ENCODE measurements around the gene UBE2K.
A peak's percentile ranks its signal among the peaks of the same experiment; 100 is the strongest.
"Not testable (repeated sequence)": the region's sequence is repeated elsewhere in the genome, so short reads cannot be mapped to it uniquely, and the experiment has no call there.

Gene UBE2K

GRCh38 chr4:39730072-39730471 is 32.1 kb downstream of the UBE2K start:
- H3K9me3 Mint-ChIP-seq = no peaks in the 10 kb centered on the region
- H3K4me1 Mint-ChIP-seq = peaks cover 34% of the 10 kb centered on the region
- no peak overlapping the region for H3K4me3 Mint-ChIP-seq
- no peak overlapping the region for H3K27ac Mint-ChIP-seq
- DNase-seq (no peak), ATAC-seq (no peak)
- no peaks in the 10 kb centered on the region for H3K27me3 Mint-ChIP-seq
- peaks cover 6% of the 10 kb centered on the region for H3K36me3 Mint-ChIP-seq (ENCODE audit: low read depth)

- Mint-ChIP-seq H3K9me3 (no peaks in the 10 kb centered on the region), H3K27ac (no peak overlapping the region), H3K4me1 (peaks cover 26% of the 10 kb centered on the region), H3K36me3 (ENCODE audit: low read depth) (peaks cover 6% of the 10 kb centered on the region), H3K27me3 (no peaks in the 10 kb centered on the region), H3K4me3 (no peak overlapping the region)
- ATAC-seq (no peak), DNase-seq (no peak)
Observed at GRCh38 chr4:39731908-39732307, 34.0 kb downstream of the UBE2K start.

GRCh38 chr4:39732728-39733127 is 34.8 kb downstream of the UBE2K start:
- ATAC-seq (no peak), DNase-seq (no peak)
- H3K27me3 Mint-ChIP-seq = no peaks in the 10 kb centered on the region
- H3K27ac Mint-ChIP-seq = no peak overlapping the region
- H3K9me3 Mint-ChIP-seq = no peaks in the 10 kb centered on the region
- H3K36me3 Mint-ChIP-seq (ENCODE audit: low read depth) = peaks cover 5% of the 10 kb centered on the region
- H3K4me3 Mint-ChIP-seq = no peak overlapping the region
- H3K4me1 Mint-ChIP-seq = peaks cover 23% of the 10 kb centered on the region

- H3K36me3 Mint-ChIP-seq (ENCODE audit: low read depth) = peaks cover 14% of the 10 kb centered on the region
- not testable (repeated sequence) for H3K27ac Mint-ChIP-seq
Observed at GRCh38 chr4:39739591-39739990, 41.7 kb downstream of the UBE2K start.

GRCh38 chr4:39741401-39741800 is 43.5 kb downstream of the UBE2K start:
- Mint-ChIP-seq H3K27me3 (no peaks in the 10 kb centered on the region), H3K4me1 (peaks cover 7% of the 10 kb centered on the region), H3K27ac (no peak overlapping the region), H3K4me3 (no peak overlapping the region), H3K9me3 (no peaks in the 10 kb centered on the region), H3K36me3 (ENCODE audit: low read depth) (peaks cover 14% of the 10 kb centered on the region)
- ATAC-seq (no peak), DNase-seq (no peak)

More at GRCh38 chr4:39739591-39739990, 41.7 kb downstream of the UBE2K start:
- not testable (repeated sequence) for H3K4me1 Mint-ChIP-seq, H3K27me3 Mint-ChIP-seq, H3K4me3 Mint-ChIP-seq, ATAC-seq, H3K9me3 Mint-ChIP-seq, DNase-seq

- no peak overlapping the region for H3K4me3 Mint-ChIP-seq
- ATAC-seq = no peak
- no peak for DNase-seq
- H3K9me3 Mint-ChIP-seq = no peaks in the 10 kb centered on the region
- peaks cover 15% of the 10 kb centered on the region for H3K36me3 Mint-ChIP-seq (ENCODE audit: low read depth)
- H3K27me3 Mint-ChIP-seq = no peaks in the 10 kb centered on the region
- peaks cover 22% of the 10 kb centered on the region for H3K4me1 Mint-ChIP-seq
- H3K27ac Mint-ChIP-seq = peak overlapping the region; percentile 7
Observed at GRCh38 chr4:39745920-39746319, 48.0 kb downstream of the UBE2K start.

GRCh38 chr4:39750216-39750615 is 52.3 kb downstream of the UBE2K start:
- DNase-seq (no peak), ATAC-seq (no peak)
- Mint-ChIP-seq H3K27ac (no peak overlapping the region), H3K4me3 (no peak overlapping the region), H3K36me3 (ENCODE audit: low read depth) (peaks cover 24% of the 10 kb centered on the region), H3K4me1 (peaks cover 30% of the 10 kb centered on the region), H3K9me3 (no peaks in the 10 kb centered on the region), H3K27me3 (no peaks in the 10 kb centered on the region)

GRCh38 chr4:39754309-39754708 is 56.4 kb downstream of the UBE2K start:
- Mint-ChIP-seq H3K27ac (peak overlapping the region; percentile 55), H3K36me3 (ENCODE audit: low read depth) (peaks cover 22% of the 10 kb centered on the region), H3K9me3 (no peaks in the 10 kb centered on the region), H3K27me3 (no peaks in the 10 kb centered on the region), H3K4me1 (peaks cover 8% of the 10 kb centered on the region), H3K4me3 (no peak overlapping the region)
- DNase-seq = no peak
- no peak for ATAC-seq

GRCh38 chr4:39756159-39756558 is 58.2 kb downstream of the UBE2K start:
- H3K27ac Mint-ChIP-seq = no peak overlapping the region
- H3K4me3 Mint-ChIP-seq = no peak overlapping the region
- peaks cover 31% of the 10 kb centered on the region for H3K36me3 Mint-ChIP-seq (ENCODE audit: low read depth)
- ATAC-seq = no peak
- H3K27me3 Mint-ChIP-seq = no peaks in the 10 kb centered on the region
- no peaks in the 10 kb centered on the region for H3K9me3 Mint-ChIP-seq
- no peak for DNase-seq
- peaks cover 13% of the 10 kb centered on the region for H3K4me1 Mint-ChIP-seq

GRCh38 chr4:39758176-39758575 is 60.2 kb downstream of the UBE2K start:
- Mint-ChIP-seq H3K9me3 (no peaks in the 10 kb centered on the region), H3K4me3 (no peak overlapping the region), H3K4me1 (peaks cover 13% of the 10 kb centered on the region), H3K27ac (no peak overlapping the region), H3K27me3 (no peaks in the 10 kb centered on the region), H3K36me3 (ENCODE audit: low read depth) (peaks cover 35% of the 10 kb centered on the region)
- ATAC-seq (no peak), DNase-seq (no peak)

GRCh38 chr4:39759569-39759968 is 61.6 kb downstream of the UBE2K start:
- ATAC-seq (peak; percentile 46), DNase-seq (no peak)
- peaks cover 7% of the 10 kb centered on the region for H3K4me1 Mint-ChIP-seq
- no peak overlapping the region for H3K27ac Mint-ChIP-seq
- H3K27me3 Mint-ChIP-seq = no peaks in the 10 kb centered on the region
- H3K36me3 Mint-ChIP-seq (ENCODE audit: low read depth) = peaks cover 38% of the 10 kb centered on the region
- no peaks in the 10 kb centered on the region for H3K9me3 Mint-ChIP-seq
- no peak overlapping the region for H3K4me3 Mint-ChIP-seq

- Mint-ChIP-seq H3K9me3 (no peaks in the 10 kb centered on the region), H3K36me3 (ENCODE audit: low read depth) (peaks cover 36% of the 10 kb centered on the region), H3K4me1 (peaks cover 4% of the 10 kb centered on the region), H3K4me3 (no peak overlapping the region), H3K27me3 (no peaks in the 10 kb centered on the region), H3K27ac (no peak overlapping the region)
- ATAC-seq (no peak), DNase-seq (no peak)
Observed at GRCh38 chr4:39761005-39761667, 63.2 kb downstream of the UBE2K start.

GRCh38 chr4:39763714-39764572 is 66.0 kb downstream of the UBE2K start:
- H3K27me3 Mint-ChIP-seq = no peaks in the 10 kb centered on the region

GRCh38 chr4:39770005-39770404 is 72.1 kb downstream of the UBE2K start:
- DNase-seq = no peak
- peak; percentile 33 for ATAC-seq
- Mint-ChIP-seq H3K4me1 (no peaks in the 10 kb centered on the region), H3K9me3 (no peaks in the 10 kb centered on the region), H3K4me3 (no peak overlapping the region), H3K36me3 (ENCODE audit: low read depth) (peaks cover 19% of the 10 kb centered on the region), H3K27ac (no peak overlapping the region), H3K27me3 (no peaks in the 10 kb centered on the region)

More at GRCh38 chr4:39763714-39764572, 66.0 kb downstream of the UBE2K start:
- Mint-ChIP-seq H3K27ac (no peak overlapping the region), H3K9me3 (no peaks in the 10 kb centered on the region), H3K4me1 (peaks cover 4% of the 10 kb centered on the region), H3K4me3 (no peak overlapping the region), H3K36me3 (ENCODE audit: low read depth) (peaks cover 37% of the 10 kb centered on the region)
- ATAC-seq (no peak), DNase-seq (no peak)

GRCh38 chr4:39770471-39770870 is 72.5 kb downstream of the UBE2K start:
- no peak overlapping the region for H3K4me3 Mint-ChIP-seq
- no peaks in the 10 kb centered on the region for H3K27me3 Mint-ChIP-seq
- no peaks in the 10 kb centered on the region for H3K4me1 Mint-ChIP-seq
- H3K9me3 Mint-ChIP-seq = no peaks in the 10 kb centered on the region
- DNase-seq (no peak), ATAC-seq (no peak)
- H3K27ac Mint-ChIP-seq = no peak overlapping the region
- H3K36me3 Mint-ChIP-seq (ENCODE audit: low read depth) = peaks cover 24% of the 10 kb centered on the region
